HG03095 (cell line): ENCODE measurements around the gene CALU.

Source experiments
- ATAC-seq: cut with Tn5 transposase; IDR thresholded peaks from one replicate; pipeline ENCODE4 v1.9.1; 2021; ENCODE audit warnings: moderate library complexity; ENCODE audit not compliant: unreplicated experiment

The CALU gene

GRCh38 chr7:128739048-128739962, at the start of gene CALU:
TSS of gene CALU (plus strand) at chr7:128739359. CDS start at chr7:128748584, 9,225 bp downstream.
- peak; percentile 98 for ATAC-seq

- ATAC-seq, result no peak
These were observed 47.9 kb upstream of the CALU start for GRCh38 chr7:128691227-128691626.

- no peak for ATAC-seq
These were observed 46.4 kb upstream of the CALU start for GRCh38 chr7:128692623-128693270.

GRCh38 chr7:128693373-128694015, 45.7 kb upstream of the CALU start:
- no peak for ATAC-seq

- ATAC-seq, result no peak
These were observed 44.4 kb upstream of the CALU start for GRCh38 chr7:128694738-128695137.

GRCh38 chr7:128697302-128697905, 41.8 kb upstream of the CALU start:
- ATAC-seq, result no peak

- no peak for ATAC-seq
These were observed 39.9 kb upstream of the CALU start for GRCh38 chr7:128699196-128699712.

- no peak for ATAC-seq
These were observed 39.3 kb upstream of the CALU start for GRCh38 chr7:128699895-128700294.

GRCh38 chr7:128701062-128701785, 37.9 kb upstream of the CALU start:
- no peak for ATAC-seq

GRCh38 chr7:128703609-128704241, 35.4 kb upstream of the CALU start:
- no peak for ATAC-seq

- ATAC-seq, result no peak
These were observed 33.2 kb upstream of the CALU start for GRCh38 chr7:128705891-128706333.

GRCh38 chr7:128707752-128708151, 31.4 kb upstream of the CALU start:
- ATAC-seq, result no peak

GRCh38 chr7:128708235-128708634, 30.9 kb upstream of the CALU start:
- no peak for ATAC-seq

- ATAC-seq, result no peak
These were observed 30.3 kb upstream of the CALU start for GRCh38 chr7:128708824-128709223.

- no peak for ATAC-seq
These were observed 28.7 kb upstream of the CALU start for GRCh38 chr7:128710481-128710880.

GRCh38 chr7:128713794-128714193, 25.4 kb upstream of the CALU start:
- no peak for ATAC-seq

GRCh38 chr7:128714701-128715495, 24.3 kb upstream of the CALU start:
- no peak for ATAC-seq

- no peak for ATAC-seq
These were observed 20.1 kb upstream of the CALU start for GRCh38 chr7:128718967-128719642.
